Measurements from ENCODE around the gene CLCN2. TPM values are rescaled to one million over a fixed set of nuclear protein-coding genes. Genes with fewer than 3 reads are reported as not detected.

Gene CLCN2
- total RNA-seq, 1 experiment from 2014 or later = 4.5 TPM

DNA sequence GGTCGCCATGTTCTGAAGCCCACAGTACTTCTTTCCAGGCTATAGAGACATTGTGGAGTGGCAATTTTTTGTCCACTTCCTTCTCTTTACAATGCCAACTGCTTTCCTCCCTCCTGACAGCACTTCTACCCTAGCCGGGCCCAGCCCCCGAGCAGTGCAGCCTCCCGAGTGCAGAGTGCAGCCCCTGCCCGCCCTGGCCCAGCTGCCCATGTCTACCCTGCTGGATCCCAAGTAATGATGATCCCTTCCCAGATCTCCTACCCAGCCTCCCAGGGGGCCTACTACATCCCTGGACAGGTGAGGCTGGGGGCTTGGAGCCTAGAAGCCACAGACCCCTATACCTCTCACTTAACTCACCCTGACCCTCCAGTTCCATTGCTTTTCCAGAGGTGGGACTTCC is 44.2 kb downstream of the CLCN2 start:
- Mint-ChIP-seq H3K9me3 (ENCODE audit: unreplicated experiment) (no peaks in the 10 kb centered on the region), H3K27ac (ENCODE audit: low read depth, unreplicated experiment) (peak overlapping the region; percentile 49), H3K27me3 (ENCODE audit: insufficient read depth, unreplicated experiment) (no peaks in the 10 kb centered on the region), H3K4me1 (ENCODE audit: insufficient read depth, unreplicated experiment) (peaks cover 39% of the 10 kb centered on the region), H3K36me3 (ENCODE audit: insufficient read depth, unreplicated experiment) (peaks cover 61% of the 10 kb centered on the region), H3K4me3 (ENCODE audit: unreplicated experiment) (peak overlapping the region; percentile 87)
- no peak for DNase-seq (ENCODE audit: unreplicated experiment)
- no peak for TF ChIP-seq CTCF (IDR thresholded peaks at IDR 0.05; ENCODE audit: unreplicated experiment)
- intact Hi-C loops (cut with micrococcal nuclease) = no loop called here
- ChIA-PET POLR2A (interaction anchor here (1.8 to 2.9 kb wide), 3 partner anchors 45 to 182 kb away, joined by 9 to 18 read pairs (median 12); partner anchors contain the start of genes CLCN2, EIF2B5 and POLR2H), CTCF (no interaction called here)
- no TSS peak for BruUV-seq (replicated peaks)

DNA sequence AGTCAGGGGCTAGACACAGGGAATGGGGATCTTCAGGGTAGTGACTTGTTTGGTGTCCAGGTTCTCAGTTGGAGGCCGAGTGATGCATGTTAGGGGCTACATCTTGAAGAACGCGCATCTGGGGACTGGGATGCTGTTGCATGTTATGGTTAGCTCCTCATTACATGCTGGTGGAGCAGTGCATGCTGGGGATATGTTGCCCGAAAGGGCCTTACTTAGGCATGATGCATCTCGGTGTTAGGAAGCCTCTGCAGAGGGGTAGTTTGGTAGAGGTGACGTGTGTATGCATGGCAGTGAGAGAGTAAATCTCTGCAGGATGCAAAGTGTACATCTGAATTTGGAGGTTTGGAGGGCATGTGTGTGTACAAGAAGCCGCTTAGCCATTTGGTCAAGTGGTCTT is 44.6 kb downstream of the CLCN2 start:
- Mint-ChIP-seq H3K4me1 (ENCODE audit: insufficient read depth, unreplicated experiment) (peaks cover 39% of the 10 kb centered on the region), H3K27ac (ENCODE audit: low read depth, unreplicated experiment) (peak overlapping the region; percentile 88), H3K4me3 (ENCODE audit: unreplicated experiment) (peak overlapping the region; percentile 87), H3K27me3 (ENCODE audit: insufficient read depth, unreplicated experiment) (no peaks in the 10 kb centered on the region), H3K36me3 (ENCODE audit: insufficient read depth, unreplicated experiment) (peaks cover 57% of the 10 kb centered on the region), H3K9me3 (ENCODE audit: unreplicated experiment) (no peaks in the 10 kb centered on the region)
- CTCF ChIA-PET = interaction anchor here (1.7 kb wide), 1 partner anchor 11 kb away, joined by 7 read pairs; no protein-coding TSS in a partner anchor
- TF ChIP-seq CTCF (IDR thresholded peaks at IDR 0.05; ENCODE audit: unreplicated experiment) = no peak
- no TSS peak for BruUV-seq (replicated peaks)
- intact Hi-C loops (cut with micrococcal nuclease) = no loop called here
- POLR2A ChIA-PET = interaction anchor here (1.2 to 2.7 kb wide), 4 partner anchors 16 to 181 kb away, joined by 3 to 12 read pairs (median 8); partner anchors contain the start of genes CLCN2, EIF2B5 and POLR2H
- DNase-seq (ENCODE audit: unreplicated experiment) = no peak

DNA sequence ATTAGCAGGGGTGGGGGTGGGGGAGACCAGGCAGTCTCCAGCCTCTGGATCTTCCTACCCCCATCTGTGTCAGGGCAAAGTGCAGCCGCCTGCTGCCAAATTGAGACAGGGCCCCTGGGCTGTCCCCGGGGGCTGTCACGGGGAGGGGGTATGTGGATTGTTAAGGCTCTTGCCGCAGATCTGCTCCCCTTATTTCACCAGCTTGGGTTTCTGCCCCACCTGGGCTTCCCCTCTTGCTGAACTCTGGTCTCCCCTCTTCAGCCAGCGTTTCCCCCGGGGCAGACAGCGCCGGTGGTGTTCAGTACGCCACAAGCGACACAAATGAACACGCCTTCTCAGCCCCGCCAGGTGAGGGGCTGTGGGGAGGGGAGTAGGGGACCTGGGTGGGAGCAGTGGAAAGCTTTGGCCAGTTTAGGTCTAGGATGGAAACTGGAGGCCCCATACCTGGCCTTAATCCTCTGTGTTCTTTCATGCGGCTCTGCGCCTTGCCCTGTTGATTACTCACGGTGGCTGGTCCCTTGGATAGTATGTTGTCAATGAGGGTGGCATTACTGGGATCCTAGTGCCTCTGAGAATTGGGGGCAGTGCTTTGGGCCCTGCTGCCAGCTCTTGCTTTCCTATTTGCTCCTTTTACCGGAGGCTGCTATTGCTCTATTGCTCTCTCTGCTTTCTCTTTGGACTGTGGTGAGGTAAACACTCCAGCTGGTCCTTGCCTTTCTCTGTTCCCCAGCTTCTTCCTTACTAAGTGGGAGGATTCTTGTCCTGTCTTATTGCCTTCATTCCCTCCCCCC is 45.3 kb downstream of the CLCN2 start:
- H3K4me3 Mint-ChIP-seq (ENCODE audit: unreplicated experiment) = peak overlapping the region; percentile 87
- TF ChIP-seq CTCF (IDR thresholded peaks at IDR 0.05; ENCODE audit: unreplicated experiment) = no peak
- H3K9me3 Mint-ChIP-seq (ENCODE audit: unreplicated experiment) = no peaks in the 10 kb centered on the region
- CTCF ChIA-PET = interaction anchor here (1.7 kb wide), 1 partner anchor 10 kb away, joined by 7 read pairs; no protein-coding TSS in a partner anchor
- H3K36me3 Mint-ChIP-seq (ENCODE audit: insufficient read depth, unreplicated experiment) = peaks cover 49% of the 10 kb centered on the region
- intact Hi-C loops (cut with micrococcal nuclease) = loop anchor here (2.0 kb wide), 1 partner anchor 47 kb away; no protein-coding TSS in a partner anchor
- peaks cover 38% of the 10 kb centered on the region for H3K4me1 Mint-ChIP-seq (ENCODE audit: insufficient read depth, unreplicated experiment)
- no peaks in the 10 kb centered on the region for H3K27me3 Mint-ChIP-seq (ENCODE audit: insufficient read depth, unreplicated experiment)
- POLR2A ChIA-PET = interaction anchor here (0.6 to 2.7 kb wide), 9 partner anchors 10 to 181 kb away, joined by 3 to 12 read pairs (median 3); partner anchors contain the start of genes CLCN2, EIF2B5, POLR2H and PSMD2
- no TSS peak for BruUV-seq (replicated peaks)
- DNase-seq (ENCODE audit: unreplicated experiment) = no peak
- peak overlapping the region; percentile 88 for H3K27ac Mint-ChIP-seq (ENCODE audit: low read depth, unreplicated experiment)

DNA sequence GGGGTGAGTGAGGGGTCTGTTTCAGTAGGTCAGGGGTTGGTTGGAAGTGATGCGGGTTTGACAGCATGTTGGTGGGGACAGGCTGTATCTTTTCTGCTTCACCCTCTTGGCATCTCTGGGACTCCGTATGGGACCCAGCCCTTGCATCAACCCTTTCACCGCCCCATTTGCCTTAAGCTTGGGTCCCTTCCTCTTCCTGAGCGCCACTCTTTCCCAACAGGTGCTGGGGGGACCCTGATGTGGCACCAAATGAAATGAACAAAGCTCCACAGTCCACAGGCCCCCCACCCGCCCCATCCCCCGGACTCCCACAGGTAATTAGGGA is 45.9 kb downstream of the CLCN2 start:
- peak overlapping the region; percentile 87 for H3K4me3 Mint-ChIP-seq (ENCODE audit: unreplicated experiment)
- H3K36me3 Mint-ChIP-seq (ENCODE audit: insufficient read depth, unreplicated experiment) = peaks cover 44% of the 10 kb centered on the region
- no peak for TF ChIP-seq CTCF (IDR thresholded peaks at IDR 0.05; ENCODE audit: unreplicated experiment)
- no peak for DNase-seq (ENCODE audit: unreplicated experiment)
- H3K27me3 Mint-ChIP-seq (ENCODE audit: insufficient read depth, unreplicated experiment) = no peaks in the 10 kb centered on the region
- POLR2A ChIA-PET = interaction anchor here (0.8 to 2.7 kb wide), 8 partner anchors 12 to 427 kb away, joined by 3 to 12 read pairs (median 4); partner anchors contain the start of genes CLCN2, EIF2B5, POLR2H and PSMD2
- CTCF ChIA-PET = interaction anchor here (1.7 kb wide), 1 partner anchor 10 kb away, joined by 7 read pairs; no protein-coding TSS in a partner anchor
- intact Hi-C loops (cut with micrococcal nuclease) = loop anchor here (2.0 kb wide), 1 partner anchor 47 kb away; no protein-coding TSS in a partner anchor
- TSS peak; percentile 28 for BruUV-seq (replicated peaks)
- no peaks in the 10 kb centered on the region for H3K9me3 Mint-ChIP-seq (ENCODE audit: unreplicated experiment)
- H3K4me1 Mint-ChIP-seq (ENCODE audit: insufficient read depth, unreplicated experiment) = peaks cover 34% of the 10 kb centered on the region
- peak overlapping the region; percentile 88 for H3K27ac Mint-ChIP-seq (ENCODE audit: low read depth, unreplicated experiment)
